ENCODE measurements around the gene PKIB.

The PKIB gene, protein sequence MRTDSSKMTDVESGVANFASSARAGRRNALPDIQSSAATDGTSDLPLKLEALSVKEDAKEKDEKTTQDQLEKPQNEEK

DNA sequence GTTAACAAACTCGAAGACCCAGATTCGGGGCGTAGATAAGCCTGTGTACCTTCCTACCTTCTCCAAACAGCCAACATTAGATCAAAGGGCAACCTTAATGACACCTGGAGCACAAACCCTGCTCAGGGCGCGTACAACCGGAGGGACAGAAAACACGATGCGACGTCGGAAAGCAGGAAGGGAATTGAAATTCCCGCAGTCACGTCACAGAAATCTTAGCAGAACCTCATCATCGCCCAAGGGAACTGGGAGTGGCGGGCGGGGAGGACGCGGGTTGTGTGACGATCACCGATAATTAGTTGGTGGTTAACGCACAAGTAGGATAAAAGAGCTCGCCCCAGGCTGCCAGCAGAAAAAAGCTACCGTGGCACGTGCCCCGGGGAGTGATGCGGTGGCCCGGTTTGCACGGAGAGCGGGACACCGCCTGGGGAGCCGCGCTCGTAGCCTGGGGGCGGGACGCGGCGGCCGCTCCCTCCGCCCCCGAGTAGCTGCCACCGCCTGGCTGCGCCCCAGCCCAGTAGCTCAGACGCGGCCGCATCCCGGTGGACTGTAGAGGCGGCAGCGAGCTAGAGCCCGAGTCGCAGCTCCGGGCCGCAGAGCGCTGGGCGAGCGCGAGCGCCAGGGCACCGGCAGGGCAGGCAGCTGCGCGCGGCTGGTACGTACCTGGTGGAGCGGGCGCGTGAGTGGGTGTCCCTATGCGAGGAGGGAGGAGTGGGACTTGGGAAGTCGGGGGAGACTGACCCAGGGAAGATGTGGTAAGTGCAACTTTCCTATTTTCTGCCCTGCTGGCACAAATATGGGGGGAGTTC is at the start of gene PKIB:
TSS of gene PKIB (plus strand) at position 525 of the 809 bp plus-strand sequence. CDS start 107,390 bp downstream, outside the sequence.
- no peak within 1 kb of the TSS for H3K27ac ChIP-seq (ENCODE audit: low read depth, low read length)
- H3K27me3 ChIP-seq (ENCODE audit: control insufficient read depth, insufficient read depth, low read length) = peaks cover 38% of the 10 kb centered on the region
- peaks cover 3% of the 10 kb centered on the region; the same call in 1 of the 2 replicates for H3K36me3 ChIP-seq (ENCODE audit: control insufficient read depth, insufficient read depth, low read length)
- H3K9ac ChIP-seq (ENCODE audit: low read length) = peak within 1 kb of the TSS; percentile 58
- no peaks in the 10 kb centered on the region for H3K9me3 ChIP-seq (ENCODE audit: control insufficient read depth, insufficient read depth, low read depth, low read length)
- H3K4me1 ChIP-seq (ENCODE audit: control insufficient read depth, insufficient read depth, low read length) = peaks cover 10% of the 10 kb centered on the region; the same call in 1 of the 2 replicates
- H3K4me3 ChIP-seq (ENCODE audit: low read depth, low read length) = peak within 1 kb of the TSS; percentile 76

DNA sequence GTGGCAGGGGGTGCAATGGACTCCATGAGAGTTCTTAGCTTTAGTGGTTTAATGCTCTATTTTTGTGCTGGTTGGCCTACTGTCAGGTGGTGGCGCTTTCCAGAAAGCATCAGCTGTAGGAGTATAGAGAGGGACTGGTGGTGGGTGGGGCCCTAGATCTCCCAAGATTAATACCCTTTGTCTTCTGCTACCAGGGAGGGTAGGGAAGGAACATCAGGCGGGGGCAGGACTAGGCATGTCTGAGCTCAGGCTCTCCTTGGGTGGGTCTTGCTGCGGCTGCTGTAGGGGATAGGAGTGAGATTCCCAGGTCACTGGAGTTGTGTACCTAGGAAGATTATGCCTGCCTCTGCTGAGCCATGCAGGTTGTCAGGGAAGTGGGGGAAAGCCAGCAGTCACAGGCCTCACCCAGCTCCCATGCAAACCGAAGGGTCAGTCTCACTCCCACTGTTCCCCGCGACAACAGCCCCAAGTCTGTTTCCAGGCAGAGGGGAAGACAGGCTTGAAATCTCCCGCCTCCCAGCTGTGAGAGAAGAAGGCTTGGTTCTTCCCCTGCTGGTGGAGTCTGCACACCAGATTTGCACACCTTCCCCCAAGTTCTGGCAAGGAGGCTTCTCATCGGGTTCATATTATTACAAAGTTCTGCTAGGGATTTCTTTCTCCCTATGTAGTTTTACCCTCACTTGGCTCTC is 46.7 kb upstream of the PKIB start:
- Histone ChIP-seq H3K36me3 (ENCODE audit: control insufficient read depth, insufficient read depth, low read length) (peaks cover 3% of the 10 kb centered on the region; the same call in 1 of the 2 replicates), H3K4me3 (ENCODE audit: low read depth, low read length) (no peak overlapping the region), H3K27me3 (ENCODE audit: control insufficient read depth, insufficient read depth, low read length) (no peaks in the 10 kb centered on the region)

DNA sequence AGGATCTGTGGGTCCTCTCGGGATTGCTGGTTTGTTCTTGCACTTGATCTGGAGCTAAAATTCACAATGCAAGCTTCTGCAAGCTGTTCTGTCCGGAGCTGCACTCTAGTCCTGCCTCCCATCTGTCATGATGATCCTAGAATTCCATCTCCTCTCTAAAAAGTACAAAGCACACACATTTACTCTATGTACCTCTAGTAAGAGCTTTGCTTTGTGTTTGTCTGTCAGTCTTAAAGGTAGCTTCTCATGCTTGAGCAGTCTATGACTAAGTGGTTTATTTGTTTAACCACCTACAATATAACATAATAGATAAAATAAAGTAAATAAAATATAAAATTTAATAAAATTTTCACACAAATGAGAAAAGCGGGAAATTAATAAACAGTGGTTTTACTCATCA is 46.0 kb upstream of the PKIB start:
- peaks cover 10% of the 10 kb centered on the region for H3K9me3 ChIP-seq (ENCODE audit: control insufficient read depth, insufficient read depth, low read depth, low read length)
- no peak overlapping the region for H3K4me3 ChIP-seq (ENCODE audit: low read depth, low read length)
- H3K9ac ChIP-seq (ENCODE audit: low read length) = no peak overlapping the region

More for the DNA sequence above, 46.7 kb upstream of the PKIB start:
- Histone ChIP-seq H3K9ac (ENCODE audit: low read length) (no peak overlapping the region), H3K9me3 (ENCODE audit: control insufficient read depth, insufficient read depth, low read depth, low read length) (peaks cover 6% of the 10 kb centered on the region; the same call in 1 of the 2 replicates), H3K4me1 (ENCODE audit: control insufficient read depth, insufficient read depth, low read length) (peaks cover 3% of the 10 kb centered on the region; the same call in 1 of the 2 replicates), H3K27ac (ENCODE audit: low read depth, low read length) (no peak overlapping the region)

DNA sequence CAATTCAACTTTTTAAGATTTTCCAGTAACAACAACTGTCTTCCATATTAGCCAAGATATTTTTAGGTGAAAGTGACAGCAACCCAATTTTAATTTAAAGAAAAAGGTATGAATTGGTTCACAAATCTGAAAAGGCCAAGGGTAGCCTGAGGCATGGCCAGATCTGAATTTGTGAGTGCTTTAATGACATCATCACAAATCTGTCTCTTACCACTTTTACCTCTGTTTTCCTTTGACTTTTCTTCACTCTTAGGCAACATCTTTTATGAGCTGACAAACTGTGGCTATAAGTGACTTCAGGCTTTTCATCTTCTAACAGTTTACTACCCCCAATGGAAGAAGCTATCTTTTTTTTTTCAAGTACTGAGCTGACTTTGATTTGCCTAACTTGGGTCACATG is 44.5 kb upstream of the PKIB start:
- Histone ChIP-seq H3K27ac (ENCODE audit: low read depth, low read length) (no peak overlapping the region), H3K9me3 (ENCODE audit: control insufficient read depth, insufficient read depth, low read depth, low read length) (peaks cover 15% of the 10 kb centered on the region), H3K4me1 (ENCODE audit: control insufficient read depth, insufficient read depth, low read length) (peaks cover 3% of the 10 kb centered on the region; the same call in 1 of the 2 replicates), H3K4me3 (ENCODE audit: low read depth, low read length) (no peak overlapping the region), H3K36me3 (ENCODE audit: control insufficient read depth, insufficient read depth, low read length) (peaks cover 16% of the 10 kb centered on the region), H3K27me3 (ENCODE audit: control insufficient read depth, insufficient read depth, low read length) (no peaks in the 10 kb centered on the region), H3K9ac (ENCODE audit: low read length) (no peak overlapping the region)

More for the DNA sequence above, 46.0 kb upstream of the PKIB start:
- H3K36me3 ChIP-seq (ENCODE audit: control insufficient read depth, insufficient read depth, low read length) = peaks cover 7% of the 10 kb centered on the region
- H3K27me3 ChIP-seq (ENCODE audit: control insufficient read depth, insufficient read depth, low read length) = no peaks in the 10 kb centered on the region
- H3K27ac ChIP-seq (ENCODE audit: low read depth, low read length) = no peak overlapping the region
- peaks cover 3% of the 10 kb centered on the region; the same call in 1 of the 2 replicates for H3K4me1 ChIP-seq (ENCODE audit: control insufficient read depth, insufficient read depth, low read length)

DNA sequence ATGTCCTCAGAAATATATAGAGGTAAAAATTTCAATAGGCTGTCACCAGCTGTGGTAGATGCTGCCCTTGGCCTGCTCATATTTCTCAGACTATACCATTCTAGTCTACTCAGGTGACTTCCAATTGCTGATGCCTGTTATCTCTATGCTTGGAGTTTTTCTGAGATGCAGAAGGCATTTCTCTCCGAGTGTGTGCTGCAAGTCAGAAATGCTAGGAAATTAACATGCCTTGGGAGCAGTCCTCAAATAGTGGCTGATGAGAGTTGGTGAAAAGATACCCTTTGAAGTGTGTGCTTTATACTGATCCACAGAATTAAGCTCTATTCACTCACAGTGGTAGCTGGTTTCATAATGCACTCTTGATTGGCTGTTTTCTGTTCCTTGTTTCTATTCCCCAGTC is 43.2 kb upstream of the PKIB start:
- H3K9me3 ChIP-seq (ENCODE audit: control insufficient read depth, insufficient read depth, low read depth, low read length) = peaks cover 22% of the 10 kb centered on the region

DNA sequence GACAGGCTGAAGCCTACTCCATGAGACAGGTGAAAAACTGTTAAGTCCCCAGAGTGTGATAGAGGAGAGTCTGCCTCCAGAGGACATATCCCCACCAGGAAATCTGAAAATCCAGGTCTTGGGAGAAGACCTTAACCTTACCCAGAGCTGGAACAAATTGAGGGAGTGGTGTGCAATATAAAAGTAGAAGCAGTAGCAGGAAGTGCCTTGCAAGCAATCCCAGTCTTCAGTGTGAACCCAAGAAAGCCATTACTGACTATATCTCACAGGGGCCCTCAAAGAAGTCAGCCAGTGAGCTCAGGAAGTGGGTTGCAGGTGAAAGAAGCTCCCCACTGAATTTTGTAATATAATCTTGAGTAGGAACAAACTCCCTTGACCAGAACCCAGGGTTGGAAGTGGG is 41.9 kb upstream of the PKIB start:
- Histone ChIP-seq H3K4me1 (ENCODE audit: control insufficient read depth, insufficient read depth, low read length) (no peaks in the 10 kb centered on the region), H3K9me3 (ENCODE audit: control insufficient read depth, insufficient read depth, low read depth, low read length) (peaks cover 22% of the 10 kb centered on the region), H3K9ac (ENCODE audit: low read length) (no peak overlapping the region), H3K27ac (ENCODE audit: low read depth, low read length) (no peak overlapping the region), H3K36me3 (ENCODE audit: control insufficient read depth, insufficient read depth, low read length) (peaks cover 16% of the 10 kb centered on the region), H3K27me3 (ENCODE audit: control insufficient read depth, insufficient read depth, low read length) (no peaks in the 10 kb centered on the region), H3K4me3 (ENCODE audit: low read depth, low read length) (no peak overlapping the region)

More for the DNA sequence above, 43.2 kb upstream of the PKIB start:
- Histone ChIP-seq H3K27ac (ENCODE audit: low read depth, low read length) (no peak overlapping the region), H3K4me1 (ENCODE audit: control insufficient read depth, insufficient read depth, low read length) (peaks cover 3% of the 10 kb centered on the region; the same call in 1 of the 2 replicates), H3K4me3 (ENCODE audit: low read depth, low read length) (no peak overlapping the region), H3K9ac (ENCODE audit: low read length) (no peak overlapping the region), H3K27me3 (ENCODE audit: control insufficient read depth, insufficient read depth, low read length) (no peaks in the 10 kb centered on the region), H3K36me3 (ENCODE audit: control insufficient read depth, insufficient read depth, low read length) (peaks cover 16% of the 10 kb centered on the region)

DNA sequence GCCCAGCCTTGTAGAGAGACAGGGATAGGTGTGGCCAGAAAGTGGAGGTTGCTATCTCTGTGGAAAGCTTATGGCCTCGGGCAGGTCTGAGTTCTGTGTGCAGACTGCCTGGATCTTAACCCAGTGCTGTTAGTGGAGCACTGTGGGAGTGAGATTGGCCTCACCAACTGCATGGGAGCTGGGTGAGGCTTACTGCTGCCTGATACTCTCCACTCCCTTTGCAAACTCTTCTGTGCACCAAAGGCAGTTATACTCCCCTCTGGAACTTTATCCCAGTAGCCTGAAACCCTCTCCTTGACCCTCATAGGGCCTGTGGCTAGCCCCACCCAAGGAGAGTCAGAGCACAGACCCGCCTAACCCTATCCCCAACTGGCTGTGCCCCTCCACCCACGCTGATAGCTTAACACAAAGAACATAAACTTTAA is 41.4 kb upstream of the PKIB start:
- no peaks in the 10 kb centered on the region for H3K4me1 ChIP-seq (ENCODE audit: control insufficient read depth, insufficient read depth, low read length)
- no peak overlapping the region for H3K9ac ChIP-seq (ENCODE audit: low read length)
- H3K9me3 ChIP-seq (ENCODE audit: control insufficient read depth, insufficient read depth, low read depth, low read length) = peaks cover 26% of the 10 kb centered on the region
- no peak overlapping the region for H3K4me3 ChIP-seq (ENCODE audit: low read depth, low read length)
- H3K27me3 ChIP-seq (ENCODE audit: control insufficient read depth, insufficient read depth, low read length) = no peaks in the 10 kb centered on the region
- H3K36me3 ChIP-seq (ENCODE audit: control insufficient read depth, insufficient read depth, low read length) = peaks cover 16% of the 10 kb centered on the region
- H3K27ac ChIP-seq (ENCODE audit: low read depth, low read length) = no peak overlapping the region

DNA sequence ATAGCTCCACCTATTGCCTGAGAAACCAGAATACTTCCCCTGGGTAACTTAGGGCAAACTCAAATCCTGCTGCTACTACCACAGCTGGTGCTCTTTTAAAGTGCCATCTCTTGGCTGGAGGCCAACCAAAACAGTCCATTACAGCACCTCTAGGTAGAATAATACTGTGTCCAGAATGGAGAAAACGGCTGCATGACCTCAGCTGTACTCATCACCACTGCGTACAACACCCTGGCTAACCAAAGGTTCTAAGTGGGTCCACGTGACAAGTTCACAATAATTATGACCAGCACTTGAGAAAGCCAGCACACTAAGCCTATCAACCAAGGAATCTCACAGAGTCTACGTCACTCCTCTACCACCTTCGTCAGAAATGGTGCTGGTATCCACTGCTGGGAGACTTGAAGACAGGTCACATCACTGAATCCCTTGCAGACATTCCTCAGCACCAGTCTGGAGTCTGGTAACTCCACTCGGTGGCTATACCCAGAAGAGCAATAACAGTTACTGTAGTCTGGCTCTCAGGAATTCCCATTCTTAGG is 40.9 kb upstream of the PKIB start:
- H3K4me3 ChIP-seq (ENCODE audit: low read depth, low read length) = no peak overlapping the region
- H3K27ac ChIP-seq (ENCODE audit: low read depth, low read length) = no peak overlapping the region
- H3K27me3 ChIP-seq (ENCODE audit: control insufficient read depth, insufficient read depth, low read length) = no peaks in the 10 kb centered on the region
- peaks cover 30% of the 10 kb centered on the region for H3K9me3 ChIP-seq (ENCODE audit: control insufficient read depth, insufficient read depth, low read depth, low read length)
- peaks cover 16% of the 10 kb centered on the region for H3K36me3 ChIP-seq (ENCODE audit: control insufficient read depth, insufficient read depth, low read length)
- H3K4me1 ChIP-seq (ENCODE audit: control insufficient read depth, insufficient read depth, low read length) = no peaks in the 10 kb centered on the region
- H3K9ac ChIP-seq (ENCODE audit: low read length) = no peak overlapping the region

DNA sequence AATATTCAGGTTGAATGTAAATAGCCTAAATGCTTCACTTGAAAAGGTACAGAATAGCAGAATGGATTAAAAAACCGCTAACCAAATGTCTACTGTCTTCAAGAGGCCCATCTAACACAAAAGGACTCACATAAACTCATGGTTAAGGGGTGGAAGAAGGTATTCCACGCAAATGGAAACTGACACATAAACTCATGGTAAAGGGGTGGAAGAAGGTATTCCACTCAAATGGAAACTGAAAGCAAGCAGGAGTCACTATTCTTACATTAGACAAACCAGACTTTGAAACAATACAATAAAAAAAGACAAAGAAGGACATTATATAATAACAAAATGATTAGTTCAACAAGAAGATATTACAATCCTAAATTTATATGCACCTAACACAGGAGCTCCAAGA is 38.3 kb upstream of the PKIB start:
- Histone ChIP-seq H3K9me3 (ENCODE audit: control insufficient read depth, insufficient read depth, low read depth, low read length) (peaks cover 39% of the 10 kb centered on the region), H3K27ac (ENCODE audit: low read depth, low read length) (no peak overlapping the region), H3K9ac (ENCODE audit: low read length) (no peak overlapping the region), H3K36me3 (ENCODE audit: control insufficient read depth, insufficient read depth, low read length) (peaks cover 16% of the 10 kb centered on the region), H3K4me3 (ENCODE audit: low read depth, low read length) (no peak overlapping the region), H3K4me1 (ENCODE audit: control insufficient read depth, insufficient read depth, low read length) (no peaks in the 10 kb centered on the region), H3K27me3 (ENCODE audit: control insufficient read depth, insufficient read depth, low read length) (no peaks in the 10 kb centered on the region)

DNA sequence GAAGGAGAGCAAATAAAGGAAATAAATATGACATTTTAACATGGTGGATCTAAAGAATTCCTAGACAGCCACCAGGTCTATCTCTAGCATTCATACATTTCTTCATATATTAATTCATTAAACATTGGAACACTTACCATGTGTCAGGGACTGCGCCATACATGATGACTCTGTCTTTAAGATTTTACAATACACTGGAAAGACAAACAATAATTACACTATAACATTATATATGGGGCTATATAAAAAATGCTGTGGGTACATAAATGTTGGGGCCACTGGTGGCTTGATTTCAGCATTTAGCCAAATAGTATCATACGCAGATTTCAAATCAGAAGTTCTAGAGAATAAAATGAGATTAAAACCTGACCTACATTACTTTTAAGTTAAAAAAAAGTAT is 33.3 kb upstream of the PKIB start:
- Histone ChIP-seq H3K4me1 (ENCODE audit: control insufficient read depth, insufficient read depth, low read length) (no peaks in the 10 kb centered on the region), H3K27me3 (ENCODE audit: control insufficient read depth, insufficient read depth, low read length) (no peaks in the 10 kb centered on the region), H3K36me3 (ENCODE audit: control insufficient read depth, insufficient read depth, low read length) (peaks cover 7% of the 10 kb centered on the region; the same call in 1 of the 2 replicates), H3K4me3 (ENCODE audit: low read depth, low read length) (no peak overlapping the region), H3K9ac (ENCODE audit: low read length) (no peak overlapping the region), H3K9me3 (ENCODE audit: control insufficient read depth, insufficient read depth, low read depth, low read length) (peaks cover 18% of the 10 kb centered on the region), H3K27ac (ENCODE audit: low read depth, low read length) (no peak overlapping the region)

Measured in HUES6 (cell line).